HCT116 (cell line): ENCODE results near the gene SFXN1. TPM values are rescaled to one million over a fixed set of nuclear protein-coding genes. Genes with fewer than 3 reads are reported as not detected.

Source experiments
- ATAC-seq: fragments of 200-7000 bp; cut with Tn5 transposase; 2 replicates; pipeline ENCODE4 v1.9.1; 2020; ENCODE audit warnings: mild to moderate bottlenecking, moderate library complexity
- BruUV-seq: library from RNA; stranded (reverse); fragments of 400-500 nt; replicated peaks from 2 replicates; lab custom pipeline; 2021; lab: Mats Ljungman, UMichigan
- CTCF ChIA-PET: fragments of 300-600 bp; sonication (Branson Sonifier 250); formaldehyde crosslinking; loops from one replicate; lab custom pipeline; 2021; ENCODE audit warnings: antibody characterized with exemption; lab: Charles Lee
- POLR2A ChIA-PET: fragments of 300-600, 350-600 bp; sonication (Branson Sonifier 250); formaldehyde crosslinking; loops from one replicate; lab custom pipeline; 2021; ENCODE audit warnings: antibody characterized with exemption; lab: Charles Lee
- RAD21 ChIA-PET, 2 experiments: fragments of 300-600 bp; sonication (Branson Sonifier 250); formaldehyde crosslinking; loops; one replicate each; lab custom pipeline; 2023; ENCODE audit warnings: low total read pairs in 2 of 2; ENCODE audit not compliant: uncharacterized antibody in 2 of 2, unreplicated experiment in 2 of 2, low non-redundant PET in 1 of 2; lab: Charles Lee
- DNase-seq: peaks from one replicate; pipeline ENCODE4 v3.0.0-alpha.2; 2010; ENCODE audit warnings: low read depth, low spot score
- H2AFZ ChIP-seq: fragments of 200-600 bp; shearing (Covaris generic), sonication (generic); 2 replicates; pipeline ENCODE4 v1.6.1; 2017; ENCODE audit warnings: low read depth, mixed run types, mixed read lengths, antibody characterized with exemption, low read length; ENCODE audit not compliant: poor library complexity, severe bottlenecking
- H3K27ac ChIP-seq: 2 replicates; pipeline ENCODE4 v1.5.1; 2012; ENCODE audit warnings: low read depth, low read length
- H3K27me3 ChIP-seq: fragments of 200-600 bp; sonication (generic); 2 replicates; pipeline ENCODE4 v1.6.1; 2016; ENCODE audit warnings: mixed run types, low read length, mixed read lengths; ENCODE audit not compliant: insufficient read depth
- H3K36me3 ChIP-seq, 2 experiments: fragments of 200-500 bp in 1 of 2; fragments of 200-600 bp in 1 of 2; sonication (Bioruptor generic) in 1 of 2; sonication (generic) in 1 of 2; 2 replicates each; pipeline versions ENCODE4 v1.5.1 to v1.6.1; 2014 to 2016; ENCODE audit warnings: low read length in 2 of 2, inconsistent platforms in 1 of 2, mixed read lengths in 1 of 2, mixed run types in 1 of 2; ENCODE audit not compliant: insufficient read depth in 2 of 2, control insufficient read depth in 1 of 2
- H3K4me1 ChIP-seq, 2 experiments: fragments of 200-600 bp in 1 of 2; sonication (generic) in 1 of 2; 2 replicates each; pipeline versions ENCODE4 v1.5.1 to v1.6.1; 2012 to 2017; ENCODE audit warnings: low read length in 2 of 2, inconsistent platforms in 1 of 2, mild to moderate bottlenecking in 1 of 2, mixed read lengths in 1 of 2, mixed run types in 1 of 2, moderate library complexity in 1 of 2; ENCODE audit not compliant: insufficient read depth in 2 of 2, control insufficient read depth in 1 of 2
- H3K4me2 ChIP-seq: fragments of 200-600 bp; sonication (generic); 2 replicates; pipeline ENCODE4 v1.6.1; 2017; ENCODE audit warnings: mixed run types, low read length, mixed read lengths
- H3K4me3 ChIP-seq, 2 experiments: fragments of 200-600 bp in 1 of 2; sonication (generic) in 1 of 2; replicated peaks in 1 of 2; 2 replicates each; pipeline ENCODE4 v1.5.1; 2011 to 2016; ENCODE audit warnings: low read length in 2 of 2, control low read depth in 1 of 2, low read depth in 1 of 2, mild to moderate bottlenecking in 1 of 2, mixed read lengths in 1 of 2, mixed run types in 1 of 2
- H3K79me2 ChIP-seq: fragments of 200-600 bp; sonication (generic); 2 replicates; pipeline ENCODE4 v1.6.1; 2017; ENCODE audit warnings: mild to moderate bottlenecking, mixed run types, low read length, moderate library complexity, mixed read lengths; ENCODE audit not compliant: insufficient read depth
- H3K9ac ChIP-seq: fragments of 200-600 bp; sonication (generic); 2 replicates; pipeline ENCODE4 v1.6.1; 2016; ENCODE audit warnings: low read length, mixed read lengths
- H3K9me2 ChIP-seq: fragments of 200-600 bp; sonication (generic), shearing (Covaris generic); 2 replicates; pipeline ENCODE4 v1.6.1; 2017; ENCODE audit warnings: mixed run types, mild to moderate bottlenecking, moderate library complexity; ENCODE audit not compliant: insufficient read depth
- H3K9me3 ChIP-seq, 2 experiments: fragments of 200-500 bp in 1 of 2; fragments of 200-600 bp in 1 of 2; sonication (Bioruptor generic) in 1 of 2; sonication (generic) in 1 of 2; 2 replicates each; pipeline ENCODE4 v1.6.1; 2014 to 2017; ENCODE audit warnings: low read length in 2 of 2, mixed read lengths in 2 of 2, inconsistent platforms in 1 of 2, low read depth in 1 of 2, mild to moderate bottlenecking in 1 of 2, mixed run types in 1 of 2, moderate library complexity in 1 of 2; ENCODE audit not compliant: control insufficient read depth in 1 of 2, insufficient read depth in 1 of 2
- H4K20me1 ChIP-seq: fragments of 200-600 bp; sonication (generic), shearing (Covaris generic); 2 replicates; pipeline ENCODE4 v1.6.1; 2017; ENCODE audit warnings: mixed run types, mild to moderate bottlenecking, moderate library complexity; ENCODE audit not compliant: insufficient read depth
- CEBPB ChIP-seq: IDR thresholded peaks from 2 replicates; pipeline ENCODE4 v1.6.1; 2012; ENCODE audit warnings: low read depth
- CTCF ChIP-seq, 3 experiments: fragments of 200-600 bp in 1 of 3; sonication (generic) in 1 of 3; IDR thresholded peaks in 2 of 3; conservative IDR thresholded peaks in 1 of 3; 2 replicates each; pipeline ENCODE4 v1.5.1; 2012 to 2017; ENCODE audit warnings: low read depth in 2 of 3, low read length in 2 of 3, antibody characterized with exemption in 1 of 3, borderline replicate concordance in 1 of 3, control low read depth in 1 of 3, mild to moderate bottlenecking in 1 of 3, mixed read lengths in 1 of 3, mixed run types in 1 of 3, moderate library complexity in 1 of 3; ENCODE audit not compliant: insufficient read depth in 1 of 3
- EGR1 ChIP-seq: IDR thresholded peaks from 2 replicates; pipeline ENCODE4 v1.6.1; 2012; ENCODE audit warnings: low read depth
- ELF1 ChIP-seq: IDR thresholded peaks from 2 replicates; pipeline ENCODE4 v1.6.1; 2012; ENCODE audit warnings: low read depth, borderline replicate concordance
- POLR2A ChIP-seq: IDR thresholded peaks from 2 replicates; pipeline ENCODE4 v1.7.0; 2011; ENCODE audit warnings: borderline replicate concordance; ENCODE audit not compliant: insufficient read depth, insufficient read length; ENCODE audit errors: extremely low read depth
- POLR2AphosphoS5 ChIP-seq: IDR thresholded peaks from 2 replicates; pipeline ENCODE4 v1.6.1; 2011; ENCODE audit warnings: mild to moderate bottlenecking, low read depth, low read length, moderate library complexity
- SP1 ChIP-seq: IDR thresholded peaks from 2 replicates; pipeline ENCODE4 v1.6.1; 2012; ENCODE audit warnings: low read depth
- SRF ChIP-seq: IDR thresholded peaks from 2 replicates; pipeline ENCODE4 v1.6.1; 2012; ENCODE audit warnings: low read depth
- ZNF274 ChIP-seq: fragments of 200-500 bp; sonication (Bioruptor generic); IDR thresholded peaks from 2 replicates; pipeline ENCODE4 v1.6.1; 2014; ENCODE audit warnings: mild to moderate bottlenecking, low read depth, low read length, inconsistent platforms
- intact Hi-C: fragments of 100-400 bp; cut with micrococcal nuclease; formaldehyde crosslinking; loops from 2 replicates; pipeline ENCODE4 v1.10.0; 2022
- total RNA-seq: library from RNA; stranded (reverse); gene quantifications from one replicate; pipeline ENCODE4 v1.2.1, GENCODE V29; 2021; ENCODE audit not compliant: unreplicated experiment

The SFXN1 gene
- total RNA-seq, 1 experiment from 2014 or later: 145 TPM

DNA sequence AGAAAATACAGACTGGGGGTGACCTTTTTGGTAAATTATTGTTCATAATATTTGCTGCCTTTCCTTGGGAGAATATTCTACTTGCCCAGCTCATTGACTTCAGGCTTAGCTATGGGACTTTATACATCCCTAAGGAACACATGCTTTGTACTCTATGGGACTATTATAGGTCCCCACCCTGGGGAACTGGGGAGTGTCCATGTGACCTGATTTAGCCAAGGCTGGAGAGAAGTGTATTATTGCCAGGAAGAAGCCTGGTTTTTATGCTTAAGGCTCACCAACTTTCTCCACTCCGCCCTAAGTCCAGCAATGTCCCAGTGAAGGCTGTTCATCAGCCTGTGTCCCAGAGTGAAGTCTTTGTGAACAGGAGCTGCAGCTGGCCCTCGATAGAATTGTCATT, 17.8 kb upstream of the SFXN1 start:
- no peaks in the 10 kb centered on the region for H3K27me3 ChIP-seq
- H3K36me3 ChIP-seq: no peaks in the 10 kb centered on the region
- no peaks in the 10 kb centered on the region for H4K20me1 ChIP-seq
- no peak overlapping the region for H3K4me3 ChIP-seq
- peaks cover 7% of the 10 kb centered on the region in 2 experiments; a peak in 2 of 4 replicates for H3K4me1 ChIP-seq
- DNase-seq (no peak), ATAC-seq (no peak)
- ChIA-PET RAD21 (interaction anchor here in 1 of 2 experiments (0.6 kb wide), 1 partner anchor 509 kb away, joined by 3 read pairs; no protein-coding TSS in a partner anchor), CTCF (interaction anchor here (1.0 kb wide), 1 partner anchor 541 kb away, joined by 3 read pairs; no protein-coding TSS in a partner anchor), POLR2A (no interaction called here)
- no peaks in the 10 kb centered on the region for H3K9me2 ChIP-seq
- no peak overlapping the region for H3K9ac ChIP-seq
- no peaks in the 10 kb centered on the region for H3K79me2 ChIP-seq
- no peak overlapping the region for H2AFZ ChIP-seq
- intact Hi-C loops: loop anchor here (1.0 kb wide), 1 partner anchor 509 kb away; no protein-coding TSS in a partner anchor
- TF ChIP-seq ELF1 (no peak), SP1 (no peak), ZNF274 (no peak), SRF (no peak), EGR1 (no peak), CTCF (IDR thresholded peaks at IDR 0.05 in 2 of 3, conservative IDR thresholded peaks at IDR 0.05 in 1 of 3; ENCODE audit: borderline replicate concordance in 1 of 3, insufficient read depth in 1 of 3, low read depth in 2 of 3, low read length in 2 of 3) (no peak), CEBPB (no peak), POLR2A (no peak), POLR2AphosphoS5 (no peak)
- TF ChIP-seq, all 23 proteins: peak for 0
- no peaks in the 10 kb centered on the region for H3K9me3 ChIP-seq
- H3K4me2 ChIP-seq: no peak overlapping the region
- no TSS peak for BruUV-seq
- no peak overlapping the region for H3K27ac ChIP-seq
